GM20000 (cell line): ENCODE measurements around the gene TMEM17.
"Not testable (repeated sequence)": the region's sequence is repeated elsewhere in the genome, so short reads cannot be mapped to it uniquely, and the experiment has no call there.

ENCODE experiments used
- DNase-seq: peaks from one replicate; pipeline ENCODE4 v3.0.0; 2012; ENCODE audit warnings: low spot score
- TF ChIP-seq, protein P1 (sequence below): IDR thresholded peaks from 2 replicates; pipeline ENCODE4 v1.5.1; 2012; ENCODE audit warnings: mild to moderate bottlenecking, control low read depth; ENCODE audit errors: extremely low read depth, missing control alignments

The TMEM17 gene

DNA sequence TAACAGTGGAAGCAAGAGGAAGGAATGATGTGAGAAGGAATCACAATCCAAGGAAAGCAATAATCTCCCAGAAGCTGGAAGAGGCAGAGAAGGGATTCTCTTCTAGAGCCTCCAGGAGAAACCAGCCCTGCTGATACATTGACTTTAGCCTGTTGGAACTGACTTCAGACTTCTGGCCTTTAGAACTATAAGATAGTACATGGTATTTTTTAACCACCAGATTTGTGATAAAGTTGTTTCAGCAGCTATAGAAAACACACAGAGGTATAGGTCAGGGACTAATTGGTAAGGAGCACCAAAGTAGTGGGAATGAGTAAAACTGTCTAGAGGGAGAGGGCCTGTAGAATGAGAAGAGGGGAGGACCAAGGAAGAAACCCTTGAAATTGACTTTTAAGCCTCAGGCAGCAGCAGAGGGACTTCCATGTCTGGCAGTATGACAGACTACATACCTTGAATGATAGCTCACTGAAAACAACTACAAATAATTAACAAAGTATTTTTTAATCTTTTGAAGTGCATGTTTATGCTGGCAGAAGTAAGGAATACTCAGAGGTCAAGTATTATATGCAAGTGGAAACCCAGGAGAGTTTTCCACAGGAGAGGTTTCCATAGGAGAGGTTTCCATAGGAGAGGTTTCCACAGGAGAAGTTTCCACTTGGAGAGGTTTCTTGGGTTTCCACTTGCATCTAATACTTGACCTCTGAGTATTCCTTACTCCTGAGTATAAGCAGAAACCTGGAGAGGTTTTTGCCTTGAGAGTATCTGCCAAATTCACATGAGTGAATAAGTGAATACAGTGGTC is 33.8 kb upstream of the TMEM17 start:
- TF ChIP-seq, protein P1, sequence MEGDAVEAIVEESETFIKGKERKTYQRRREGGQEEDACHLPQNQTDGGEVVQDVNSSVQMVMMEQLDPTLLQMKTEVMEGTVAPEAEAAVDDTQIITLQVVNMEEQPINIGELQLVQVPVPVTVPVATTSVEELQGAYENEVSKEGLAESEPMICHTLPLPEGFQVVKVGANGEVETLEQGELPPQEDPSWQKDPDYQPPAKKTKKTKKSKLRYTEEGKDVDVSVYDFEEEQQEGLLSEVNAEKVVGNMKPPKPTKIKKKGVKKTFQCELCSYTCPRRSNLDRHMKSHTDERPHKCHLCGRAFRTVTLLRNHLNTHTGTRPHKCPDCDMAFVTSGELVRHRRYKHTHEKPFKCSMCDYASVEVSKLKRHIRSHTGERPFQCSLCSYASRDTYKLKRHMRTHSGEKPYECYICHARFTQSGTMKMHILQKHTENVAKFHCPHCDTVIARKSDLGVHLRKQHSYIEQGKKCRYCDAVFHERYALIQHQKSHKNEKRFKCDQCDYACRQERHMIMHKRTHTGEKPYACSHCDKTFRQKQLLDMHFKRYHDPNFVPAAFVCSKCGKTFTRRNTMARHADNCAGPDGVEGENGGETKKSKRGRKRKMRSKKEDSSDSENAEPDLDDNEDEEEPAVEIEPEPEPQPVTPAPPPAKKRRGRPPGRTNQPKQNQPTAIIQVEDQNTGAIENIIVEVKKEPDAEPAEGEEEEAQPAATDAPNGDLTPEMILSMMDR, result no peak
- no peak for DNase-seq

DNA sequence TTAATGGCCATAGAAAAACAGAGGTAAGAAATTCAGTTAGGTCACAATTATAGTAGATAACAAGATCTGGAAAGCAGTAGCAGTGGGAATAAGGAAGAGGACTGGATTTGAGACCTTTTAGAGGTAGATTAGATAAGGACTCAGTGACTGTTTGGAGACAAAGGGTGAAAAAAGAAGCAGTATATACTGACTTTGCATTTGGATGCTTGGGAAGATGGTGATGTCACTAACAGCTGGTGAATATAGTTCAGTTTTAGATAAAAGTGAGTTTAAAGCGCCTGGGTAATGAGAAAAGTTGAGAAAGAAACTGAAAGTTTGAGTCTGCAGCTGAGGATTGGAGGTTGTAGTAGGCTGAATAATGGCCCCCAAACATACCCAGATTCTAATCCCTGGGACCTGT is 32.8 kb upstream of the TMEM17 start:
- no peak for DNase-seq
- TF ChIP-seq, protein P1, result no peak

DNA sequence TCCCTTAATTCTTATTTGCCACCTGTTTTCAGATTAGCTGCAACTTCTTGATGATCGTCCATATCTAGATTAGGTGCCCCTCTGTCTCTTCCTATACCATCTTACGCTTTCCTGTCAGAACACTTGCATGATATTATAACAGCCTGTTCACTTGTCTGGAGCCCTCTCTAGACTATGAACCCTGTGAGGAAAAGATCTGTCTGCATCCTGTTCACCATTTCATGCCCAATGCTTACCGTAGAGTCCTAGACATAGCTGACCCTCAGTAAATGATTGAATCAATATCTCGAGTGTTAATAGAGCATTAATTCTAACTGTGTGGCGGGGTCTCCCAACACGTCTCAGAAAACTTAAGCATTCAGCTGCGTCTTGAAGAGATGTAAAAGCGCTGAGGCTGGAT is 31.8 kb upstream of the TMEM17 start:
- TF ChIP-seq, protein P1, result no peak
- no peak for DNase-seq

DNA sequence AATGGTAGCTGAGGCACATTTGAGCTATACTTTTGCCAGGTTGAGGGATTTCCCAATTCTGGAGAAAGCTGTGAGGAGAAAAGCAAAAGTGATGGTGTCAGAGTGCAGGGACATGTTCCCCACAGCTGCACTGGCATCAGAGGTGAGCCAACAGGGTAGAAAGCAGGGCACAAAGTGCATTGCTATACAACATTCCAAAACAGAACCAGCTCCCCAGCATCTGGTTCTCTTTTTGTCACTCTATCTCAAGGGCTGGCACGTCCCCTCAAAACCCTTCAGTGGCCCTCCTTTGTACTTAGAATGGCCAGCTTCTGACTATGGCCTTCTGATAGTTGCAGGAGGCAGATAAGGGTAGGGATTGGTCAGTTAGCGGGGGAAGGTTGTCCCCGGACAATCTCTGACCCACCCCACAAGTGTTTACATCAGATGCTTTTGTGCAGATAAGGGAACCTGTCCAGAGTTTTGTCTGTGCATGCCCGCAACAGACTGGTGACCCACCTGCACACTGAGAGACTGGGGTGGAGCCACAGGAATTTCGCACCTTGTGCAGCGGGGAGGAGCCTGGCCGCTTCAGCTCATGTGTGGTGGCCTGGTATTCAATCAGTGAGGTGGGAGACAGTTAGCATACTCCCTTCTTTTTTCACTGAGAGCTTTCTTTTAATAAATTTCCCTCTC is 31.0 kb upstream of the TMEM17 start:
- no peak for DNase-seq
- TF ChIP-seq, protein P1, result no peak

DNA sequence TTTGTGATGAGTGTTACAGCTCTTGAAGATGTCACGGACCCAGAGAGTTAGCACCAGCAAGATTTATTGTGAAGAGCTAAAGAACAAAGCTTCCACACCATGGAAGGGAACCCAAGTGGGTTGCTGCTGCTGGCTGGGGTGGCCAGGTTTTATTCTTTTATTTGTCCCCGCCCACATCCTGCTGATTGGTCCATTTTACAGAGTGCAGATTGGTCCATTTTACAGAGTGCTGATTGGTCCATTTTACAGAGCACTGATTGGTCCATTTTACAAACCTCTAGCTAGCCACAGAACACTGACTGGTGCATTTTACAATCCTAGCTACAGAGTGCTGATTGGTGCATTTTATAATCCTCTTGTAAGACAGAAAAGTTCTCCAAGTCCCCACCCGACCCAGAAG is 29.5 kb upstream of the TMEM17 start:
- DNase-seq, result not testable (repeated sequence)

DNA sequence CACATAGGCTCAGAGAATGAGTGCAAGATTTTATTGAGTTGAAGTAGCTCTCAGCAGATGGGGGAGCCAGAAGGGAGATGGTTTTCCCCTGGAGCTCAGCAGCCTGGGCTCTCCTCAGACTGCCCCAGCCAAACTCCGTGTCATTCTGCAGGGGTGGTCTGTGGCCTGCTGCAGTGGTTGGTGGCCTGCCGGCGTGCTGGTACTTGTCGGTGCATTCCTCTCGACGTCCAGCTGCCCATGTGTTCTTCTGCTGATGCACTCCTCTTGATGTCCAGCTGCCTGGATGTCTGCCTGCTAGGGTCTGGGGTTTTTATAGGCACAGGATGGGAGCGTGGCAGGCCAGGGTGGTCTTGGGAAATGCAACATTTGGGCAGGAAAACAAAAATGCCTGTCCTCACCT is 25.6 kb upstream of the TMEM17 start:
- no peak for DNase-seq

DNA sequence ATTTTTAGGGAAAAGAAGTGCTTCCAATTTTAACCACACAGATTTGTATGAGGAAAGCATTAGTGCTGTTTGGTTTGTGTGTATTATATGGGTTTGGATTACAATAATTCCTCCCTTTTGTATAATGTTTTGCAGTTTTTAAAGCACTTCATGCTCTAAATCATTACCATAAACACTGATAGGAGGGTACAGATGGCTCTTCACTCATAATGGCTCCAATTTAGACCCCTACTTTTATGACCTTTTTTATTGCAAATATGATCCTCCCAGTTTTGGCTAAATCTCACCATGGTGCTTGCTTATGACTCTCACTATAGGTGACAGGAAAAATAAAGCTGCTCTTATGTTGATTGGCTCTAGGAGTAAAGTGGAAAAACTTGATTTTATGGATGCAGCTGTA is 23.8 kb upstream of the TMEM17 start:
- DNase-seq, result no peak
- TF ChIP-seq, protein P1, result no peak

More for the DNA sequence above, 25.6 kb upstream of the TMEM17 start:
- TF ChIP-seq, protein P1, result no peak
